ENCODE data around the gene RUBCN.
"Not testable (repeated sequence)": the region's sequence is repeated elsewhere in the genome, so short reads cannot be mapped to it uniquely, and the experiment has no call there.

RUBCN gene

DNA sequence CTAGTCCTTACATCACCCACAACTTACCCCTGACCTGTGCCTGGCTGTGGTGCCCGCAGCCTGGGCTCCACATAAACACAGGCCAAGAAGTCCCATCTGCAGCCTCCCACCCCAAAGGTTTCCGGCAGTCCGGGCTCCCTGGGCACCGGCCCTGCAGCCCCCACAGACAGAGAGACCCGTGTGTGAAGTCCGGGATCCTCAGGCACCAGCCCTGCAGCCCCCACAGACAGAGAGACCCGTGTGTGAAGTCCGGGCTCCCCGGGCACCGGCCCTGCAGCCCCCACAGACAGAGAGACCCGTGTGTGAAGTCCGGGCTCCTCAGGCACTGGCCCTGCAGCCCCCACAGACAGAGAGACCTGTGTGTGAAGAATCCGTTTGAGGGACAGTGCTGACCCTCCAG, 78.0 kb downstream of the RUBCN start:
- not testable (repeated sequence) for DNase-seq (ENCODE audit: low read depth in 2 of 2)

DNA sequence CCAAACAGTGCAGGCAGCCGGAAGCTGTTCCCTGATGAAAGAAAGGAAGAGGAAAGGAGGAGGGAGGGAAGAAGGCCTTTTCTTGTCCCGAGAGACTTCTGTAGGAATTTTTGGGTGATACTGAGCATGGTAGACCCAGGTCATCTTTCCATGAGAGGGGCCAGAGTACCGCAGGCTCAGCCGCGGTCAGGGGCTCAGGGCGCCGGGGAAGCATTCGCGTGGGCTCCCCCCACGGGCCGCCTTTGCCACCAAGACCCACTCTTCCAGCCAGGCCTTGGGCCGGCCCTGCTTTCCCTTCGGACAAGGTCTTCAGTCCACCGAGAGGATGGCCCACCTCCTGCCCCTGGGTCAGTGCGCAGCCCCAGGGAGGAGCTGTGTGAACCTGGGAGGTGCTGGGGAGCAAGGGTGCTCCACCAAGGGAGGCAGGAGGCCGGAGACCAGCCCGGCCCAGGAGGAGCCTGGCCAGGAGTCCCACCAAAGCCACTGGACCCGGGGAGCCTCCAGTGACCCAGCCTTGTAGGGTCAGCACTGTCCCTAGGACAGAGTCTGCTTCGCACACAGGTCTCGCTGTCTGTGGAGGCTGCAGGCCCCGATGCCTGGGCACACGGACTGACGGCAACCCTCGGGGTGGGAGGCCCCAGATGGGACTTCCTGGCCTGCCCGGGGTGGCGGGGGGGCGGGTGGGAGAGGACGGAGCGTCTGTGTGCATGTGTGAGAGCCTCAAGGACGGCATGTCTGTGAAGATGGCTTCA, 79.0 kb downstream of the RUBCN start:
- not testable (repeated sequence) for DNase-seq (ENCODE audit: low read depth in 2 of 2)

DNA sequence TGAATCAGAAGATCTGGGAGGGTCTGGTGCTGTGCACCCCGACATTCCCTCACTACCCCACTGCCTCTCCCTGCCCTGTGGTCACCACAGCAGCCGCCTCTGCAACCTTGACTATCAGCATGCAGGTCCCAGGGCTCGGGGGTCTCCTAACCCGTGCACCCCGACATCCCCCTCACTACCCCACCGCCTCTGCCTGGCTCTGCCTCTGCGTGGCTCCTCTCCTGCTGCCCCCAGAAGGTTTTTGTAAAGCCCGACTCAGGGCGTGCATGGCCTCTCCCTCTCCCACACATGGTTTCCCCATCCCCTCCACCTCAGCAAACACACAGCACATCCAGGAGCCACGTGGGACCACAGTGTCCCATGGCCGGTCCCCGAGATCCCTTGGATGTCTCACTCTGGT, 79.7 kb downstream of the RUBCN start:
- not testable (repeated sequence) for DNase-seq (ENCODE audit: low read depth in 2 of 2)

DNA sequence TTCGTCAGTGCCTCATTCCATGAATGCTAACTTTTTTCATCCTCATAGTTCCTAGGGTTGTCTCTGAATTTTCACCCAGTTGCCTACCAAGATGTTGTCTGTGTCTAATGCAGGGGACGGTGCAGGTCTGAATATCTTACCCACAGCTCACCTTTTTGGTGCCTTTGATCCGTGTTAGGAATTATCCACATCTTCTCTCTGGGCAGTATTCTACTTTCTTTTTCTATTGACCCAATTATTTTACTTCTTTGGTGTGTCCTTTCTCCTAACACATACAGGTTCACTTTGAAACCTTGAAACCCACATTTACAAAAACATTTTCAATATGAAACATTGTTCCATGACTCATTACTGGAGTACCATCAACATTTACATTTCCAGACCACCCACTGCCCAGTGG, 80.6 kb downstream of the RUBCN start:
- not testable (repeated sequence) for DNase-seq (ENCODE audit: low read depth in 2 of 2)

DNA sequence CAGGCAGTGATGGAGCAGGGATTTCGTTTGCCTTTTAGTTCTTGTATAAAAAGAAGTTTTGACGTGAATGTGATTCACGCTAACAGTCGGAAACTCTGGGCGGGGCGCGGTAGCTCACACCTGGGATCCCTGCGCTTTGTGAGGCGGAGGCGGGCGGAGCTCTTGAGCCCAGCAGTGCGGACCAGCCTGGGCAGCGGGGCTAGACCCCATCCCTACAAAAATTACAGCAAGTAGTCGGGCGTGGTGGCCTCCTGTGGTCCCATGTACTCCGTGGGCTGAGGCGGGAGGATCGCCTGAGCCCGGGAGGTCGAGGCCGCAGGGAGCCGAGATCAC, 81.7 kb downstream of the RUBCN start:
- DNase-seq (ENCODE audit: low read depth in 2 of 2) = not testable (repeated sequence)

DNA sequence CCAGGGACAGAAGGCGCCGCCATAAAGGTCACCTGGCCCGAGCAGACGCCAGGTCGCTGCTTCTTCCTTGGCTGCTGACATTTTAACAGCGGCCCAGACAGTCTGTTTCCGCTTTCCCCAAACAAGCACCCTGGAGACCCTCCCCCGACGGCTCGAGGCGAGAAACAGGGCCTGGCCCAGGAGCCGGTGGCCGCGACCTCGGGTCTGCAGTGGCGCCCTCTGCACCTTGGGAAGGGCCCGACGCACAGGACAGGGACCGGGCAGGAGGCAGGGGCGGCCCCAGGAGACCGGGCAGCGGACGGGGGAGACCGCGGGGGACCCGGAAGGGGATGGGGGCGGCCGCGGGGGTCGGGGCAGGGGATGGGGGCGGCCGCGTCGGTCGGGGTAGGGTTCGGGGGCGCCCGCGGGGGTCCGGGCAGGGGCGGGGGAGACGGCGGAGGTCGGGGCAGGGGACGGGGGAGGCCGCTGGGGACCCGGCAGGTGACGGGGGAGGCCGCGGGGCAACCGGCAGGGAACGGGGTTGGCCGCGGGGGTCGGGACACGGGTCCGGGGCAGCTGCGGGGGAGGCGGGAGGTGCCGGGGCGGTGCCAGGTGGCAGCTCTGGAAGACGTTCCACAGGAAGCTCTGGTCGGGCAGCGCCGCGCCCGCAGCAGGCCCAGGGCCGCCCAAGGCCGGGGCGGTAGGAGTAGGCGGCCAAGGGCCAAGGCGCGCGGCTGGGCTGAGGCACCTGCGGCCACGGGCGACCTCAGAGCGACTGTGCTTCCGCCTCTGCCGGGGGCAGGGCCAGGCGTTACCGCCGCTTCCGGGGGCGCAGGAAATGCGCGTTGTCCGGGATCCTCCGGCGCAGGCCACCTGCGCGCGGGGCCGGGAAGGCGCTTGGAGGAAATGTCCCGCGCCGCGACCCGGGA, 82.4 kb downstream of the RUBCN start:
- peak; percentile 23 to 28 for DNase-seq (ENCODE audit: low read depth in 2 of 2)

DNA sequence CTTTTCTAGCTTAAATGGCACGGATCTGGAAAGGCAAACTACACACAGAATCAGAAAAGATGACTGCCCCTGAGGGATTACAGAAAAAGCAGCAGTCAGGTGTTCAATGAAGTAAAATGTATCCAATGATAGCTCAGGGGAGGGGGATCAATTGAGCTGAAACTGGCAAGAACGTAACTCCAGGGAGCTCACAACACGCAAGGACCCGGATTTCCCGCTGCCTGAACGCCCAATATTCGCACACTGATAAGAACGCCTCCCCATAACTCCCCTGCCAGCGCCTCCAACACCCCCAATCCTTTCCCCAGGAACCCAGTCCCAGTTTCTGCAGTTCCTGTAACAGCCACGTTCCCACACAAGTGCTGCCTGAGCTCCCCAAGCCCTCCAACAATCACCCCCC, 83.8 kb downstream of the RUBCN start:
- DNase-seq (ENCODE audit: low read depth in 2 of 2) = not testable (repeated sequence)

DNA sequence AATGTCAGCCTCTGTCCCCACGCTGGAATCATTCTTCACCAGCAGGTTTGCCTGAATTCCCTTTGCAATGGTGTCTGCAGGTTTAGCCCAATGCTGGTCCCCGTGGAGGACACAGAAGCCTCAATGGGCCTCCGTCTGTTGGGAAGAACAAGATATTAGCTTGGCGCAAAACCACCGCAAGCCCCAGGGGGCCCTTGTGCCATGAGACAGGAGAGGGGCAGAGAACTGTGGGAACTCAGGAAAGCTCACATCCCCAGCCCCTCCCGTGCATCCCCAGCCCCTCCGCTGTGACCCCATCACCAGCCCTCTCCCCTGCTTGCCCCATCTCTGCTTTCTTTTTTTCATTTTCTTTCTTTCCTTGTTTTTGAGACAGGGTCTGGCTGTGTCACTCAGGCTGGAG, 89.1 kb downstream of the RUBCN start:
- not testable (repeated sequence) for DNase-seq (ENCODE audit: low read depth in 2 of 2)

DNA sequence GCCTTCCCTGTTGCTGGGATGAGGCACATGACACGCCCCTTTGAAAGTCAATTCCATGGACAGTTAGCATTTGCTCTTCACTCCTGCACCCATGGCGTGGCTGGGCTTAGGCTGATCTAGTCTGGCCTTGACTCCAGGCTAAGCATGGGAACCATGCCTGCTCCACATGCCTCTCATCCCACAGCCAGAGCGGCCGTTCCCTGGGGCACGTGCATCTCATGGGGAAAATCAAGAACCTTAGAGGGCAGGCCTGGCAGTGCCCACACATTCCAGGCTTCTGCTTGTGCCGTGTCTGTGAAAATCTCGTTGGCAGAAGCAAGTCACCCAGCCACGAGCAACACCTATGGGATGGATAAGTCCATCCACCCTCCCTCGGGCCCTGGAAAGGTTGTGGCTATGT, 89.5 kb downstream of the RUBCN start:
- DNase-seq (ENCODE audit: low read depth in 2 of 2) = not testable (repeated sequence)

DNA sequence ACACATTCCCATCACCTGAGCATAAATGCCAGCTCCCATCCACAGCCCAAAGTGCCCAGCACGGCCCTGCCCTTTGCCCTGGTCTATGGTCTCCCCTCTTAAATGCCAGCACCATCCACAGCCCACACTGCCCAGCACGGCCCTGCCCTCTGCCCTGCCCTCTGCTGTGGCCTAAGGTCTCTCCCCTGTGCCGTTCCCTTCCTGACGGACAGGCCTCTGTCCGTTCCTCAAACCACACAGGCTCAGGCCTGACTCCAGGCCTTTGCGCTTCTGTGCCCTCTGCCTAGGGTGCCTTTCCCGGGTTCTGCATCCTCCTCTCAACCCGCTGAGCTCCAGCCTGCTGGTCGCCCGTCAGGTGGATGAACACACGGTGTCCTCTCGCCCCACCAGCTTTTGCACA, 90.4 kb downstream of the RUBCN start:
- DNase-seq (ENCODE audit: low read depth in 2 of 2) = not testable (repeated sequence)

DNA sequence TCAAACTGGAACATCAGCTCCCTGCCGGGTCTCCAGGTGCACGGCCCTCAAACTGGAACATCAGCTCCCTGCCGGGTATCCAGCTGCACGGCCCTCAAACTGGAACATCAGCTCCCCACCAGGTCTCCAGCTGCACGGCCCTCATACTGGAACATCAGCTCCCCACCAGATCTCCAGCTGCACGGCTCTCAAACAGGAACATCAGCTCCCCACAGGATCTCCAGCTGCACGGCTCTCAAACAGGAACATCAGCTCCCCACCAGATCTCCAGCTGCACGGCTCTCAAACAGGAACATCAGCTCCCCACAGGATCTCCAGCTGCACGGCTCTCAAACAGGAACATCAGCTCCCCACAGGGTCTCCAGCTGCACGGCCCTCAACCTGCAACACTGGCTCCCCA, 99.1 kb downstream of the RUBCN start:
- DNase-seq (ENCODE audit: low read depth in 2 of 2) = not testable (repeated sequence)

DNA sequence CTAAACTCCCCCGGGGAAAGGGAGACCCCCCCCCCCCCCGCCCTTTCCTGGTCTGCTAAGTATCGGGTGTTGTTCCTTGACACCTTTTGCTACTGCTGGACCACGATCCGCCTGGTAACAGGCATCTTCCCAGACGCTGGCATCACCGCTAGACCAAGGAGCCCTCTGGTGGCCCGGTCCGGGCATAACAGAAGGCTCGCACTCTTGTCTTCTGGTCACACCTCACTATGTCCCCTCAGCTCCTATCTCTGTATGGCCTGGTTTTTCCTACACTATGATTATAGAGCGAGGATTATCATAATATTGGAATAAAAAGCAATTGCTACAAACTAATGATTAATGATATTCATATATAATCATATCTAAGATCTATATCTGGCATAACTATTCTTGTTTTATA, 104.7 kb downstream of the RUBCN start:
- DNase-seq (ENCODE audit: low read depth in 2 of 2) = not testable (repeated sequence)

DNA sequence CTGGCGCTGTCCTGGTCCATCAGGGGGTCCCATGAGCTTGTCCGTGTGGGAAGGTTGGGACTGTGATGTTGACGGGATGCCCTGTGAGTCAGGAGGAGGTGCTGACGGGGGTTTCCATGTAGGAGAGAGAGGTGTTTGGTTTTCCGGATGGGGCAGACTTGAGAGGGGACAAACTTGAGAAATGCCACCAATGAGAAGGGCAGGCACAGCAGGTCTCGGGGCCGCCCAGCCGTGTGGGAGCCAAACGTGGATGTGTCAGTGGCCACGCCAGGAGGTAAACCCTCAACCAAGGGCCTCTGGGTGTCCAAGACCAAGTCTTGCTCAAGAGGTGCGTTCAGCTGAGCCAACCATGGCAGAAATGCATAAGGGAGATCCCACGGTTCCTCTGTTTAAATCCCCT, 105.9 kb downstream of the RUBCN start:
- DNase-seq (ENCODE audit: low read depth in 2 of 2) = not testable (repeated sequence)

DNA sequence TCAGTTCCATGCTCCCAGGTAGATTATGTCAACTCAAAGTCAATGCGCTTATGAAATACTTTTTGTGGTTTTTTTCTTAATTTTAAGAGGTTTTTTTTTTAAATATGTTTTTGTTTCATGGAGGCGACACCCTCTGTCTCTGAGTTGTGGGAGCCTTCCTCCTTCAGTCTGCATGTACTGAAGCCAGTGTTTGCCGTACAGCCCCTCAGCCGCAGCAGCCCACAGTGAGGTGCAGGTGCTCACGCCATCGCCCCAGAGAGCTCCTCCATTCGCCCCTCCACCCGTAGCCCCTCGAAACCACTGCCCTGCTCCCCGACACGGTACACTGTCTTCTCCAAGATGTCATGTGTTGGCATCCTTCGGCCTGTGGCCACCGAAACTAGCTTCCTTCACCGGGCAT, 107.4 kb downstream of the RUBCN start:
- not testable (repeated sequence) for DNase-seq (ENCODE audit: low read depth in 2 of 2)

DNA sequence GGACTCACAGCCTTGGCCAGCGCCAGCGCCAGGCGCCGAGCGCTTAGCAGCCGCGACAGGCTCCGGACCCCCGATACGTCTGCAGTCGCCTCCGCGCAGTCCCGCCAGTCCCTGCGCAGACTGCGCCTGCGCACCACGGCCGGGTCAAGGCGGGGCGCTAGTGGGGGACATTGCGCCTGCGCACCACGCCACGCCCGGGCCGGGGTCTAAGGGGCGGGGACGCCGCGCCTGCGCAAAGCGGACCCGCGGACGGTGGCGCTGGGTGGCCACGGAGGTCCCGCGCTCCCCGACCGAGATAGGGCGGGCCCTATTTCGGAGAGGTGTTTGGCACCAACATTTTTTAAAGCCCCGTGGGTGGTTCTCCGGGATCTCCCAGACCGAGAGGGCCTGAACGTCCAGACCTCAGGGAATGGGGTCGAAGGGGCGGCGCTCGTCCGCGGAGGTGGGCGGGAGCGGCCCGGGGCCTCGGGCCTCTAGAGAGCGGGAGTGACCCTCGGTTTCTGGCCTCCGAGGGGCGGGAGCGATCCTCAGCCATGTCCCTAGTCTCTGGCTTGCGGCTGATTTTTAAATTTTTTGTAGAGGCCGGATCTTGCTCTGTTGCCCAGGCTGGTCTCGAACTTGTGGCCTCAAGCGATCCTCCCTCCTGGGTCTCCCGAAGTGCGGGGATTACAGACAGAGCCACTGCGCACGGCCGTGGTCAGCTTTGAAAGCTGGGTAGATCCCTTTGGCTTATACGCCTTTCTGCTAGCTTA, 108.8 kb downstream of the RUBCN start:
- DNase-seq (ENCODE audit: low read depth in 2 of 2) = peak; percentile 87 to 89

DNA sequence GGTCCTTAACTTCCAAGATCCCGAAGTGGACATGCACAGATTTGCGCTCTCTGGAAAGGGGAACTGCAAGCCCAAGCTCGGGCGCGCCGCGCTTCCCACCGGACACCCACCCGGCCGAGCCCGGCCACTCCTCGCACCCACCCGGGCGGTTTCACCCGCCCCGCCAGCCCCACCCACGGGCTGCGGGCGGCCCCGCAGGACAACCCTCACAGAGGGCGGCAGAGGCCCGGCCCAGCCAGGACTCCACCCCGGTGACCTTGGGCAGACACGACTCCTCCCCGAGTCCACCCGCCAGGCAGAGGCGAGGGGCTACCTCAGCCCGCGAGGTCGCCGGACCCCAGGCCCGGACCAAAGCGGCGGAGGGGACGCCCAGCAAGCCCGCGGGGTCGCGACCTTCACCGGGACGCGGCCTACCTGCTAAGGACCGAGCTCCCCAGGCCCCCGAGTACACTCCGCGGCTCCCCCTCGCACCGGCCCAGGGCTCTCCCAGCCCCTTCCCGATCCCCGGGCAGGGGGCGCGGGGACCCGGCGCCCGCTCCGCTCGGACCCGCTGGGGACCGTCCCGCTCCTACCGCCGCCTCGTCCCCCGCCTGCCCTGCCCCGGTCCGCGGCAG, 109.4 kb downstream of the RUBCN start:
- DNase-seq (ENCODE audit: low read depth in 2 of 2) = not testable (repeated sequence)

DNA sequence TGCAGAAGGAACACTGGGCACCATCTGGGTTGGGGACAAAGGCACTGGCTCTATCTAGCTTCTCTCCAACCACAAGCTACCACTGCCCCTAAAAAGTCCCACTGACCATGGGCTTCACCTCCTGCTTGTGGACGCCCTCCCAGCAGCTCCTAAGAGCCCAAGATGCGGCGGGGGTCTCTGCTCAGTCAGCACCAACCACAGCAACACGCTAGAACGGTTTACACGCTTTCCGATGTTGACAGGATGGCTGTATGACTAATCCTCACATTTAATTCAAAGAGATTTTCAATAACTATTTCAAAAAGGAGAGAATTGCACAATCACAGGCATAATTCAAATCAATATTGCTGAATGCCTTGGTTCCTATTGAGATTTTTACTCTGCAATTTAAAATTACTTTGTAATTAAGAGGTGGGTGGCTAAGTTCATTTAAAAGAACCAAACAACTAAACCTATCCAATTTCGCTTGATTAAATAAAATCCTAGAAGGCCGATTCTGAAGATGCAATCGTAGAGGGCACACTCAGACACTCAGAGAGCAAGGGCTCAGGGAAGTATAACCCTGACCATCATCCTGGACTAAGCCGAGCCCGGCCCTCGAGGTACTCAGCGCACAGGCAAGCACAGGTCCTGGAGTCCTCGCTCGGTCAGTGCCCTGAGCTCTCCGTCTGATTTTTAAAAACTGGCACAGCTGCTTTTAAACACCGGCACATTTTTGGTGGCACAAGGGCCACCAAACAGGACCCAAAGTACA, 110.1 kb downstream of the RUBCN start:
- not testable (repeated sequence) for DNase-seq (ENCODE audit: low read depth in 2 of 2)

DNA sequence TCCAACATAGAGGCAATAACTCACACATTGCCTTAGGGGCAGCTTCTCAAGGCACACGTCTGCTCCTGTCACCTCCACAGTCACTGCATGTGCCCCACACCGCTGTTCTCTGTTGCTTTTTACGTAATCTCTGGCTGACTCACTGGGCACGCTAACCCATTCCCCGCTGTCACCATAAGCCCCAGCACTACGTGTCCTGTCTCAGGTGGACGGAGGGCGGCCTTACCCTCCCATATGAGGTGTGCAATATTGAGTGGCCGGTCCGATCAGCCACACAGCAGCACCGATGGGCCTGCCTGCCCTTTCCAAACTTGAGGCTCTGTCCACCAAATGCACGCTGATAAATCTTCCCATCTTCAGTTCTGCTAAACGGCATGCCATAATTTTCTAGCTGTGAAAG, 115.2 kb downstream of the RUBCN start:
- DNase-seq (ENCODE audit: low read depth in 2 of 2) = not testable (repeated sequence)

All from stimulated activated CD8-positive, alpha-beta memory T cell treated with anti-CD3 and anti-CD28 coated beads, Interleukin-2, amount 100 ng/mL, for 48 hours (primary cell).